GM12878 (cell line): Measurements from ENCODE around the gene NKX2-2. TPM values are rescaled to one million over a fixed set of nuclear protein-coding genes. Genes with fewer than 3 reads are reported as not detected.
A peak's percentile ranks its signal among the peaks of the same experiment; 100 is the strongest.

Experiments used
- ATF7 ChIP-seq: fragments of 450-650 bp; IDR thresholded peaks from 2 replicates; pipeline ENCODE4 v1.6.1; 2016; ENCODE audit warnings: low read depth, mild to moderate bottlenecking
- BCL11A ChIP-seq: IDR thresholded peaks from 2 replicates; pipeline ENCODE4 v1.6.1; 2011; ENCODE audit warnings: low read depth, low read length
- EED ChIP-seq: sonication (generic); IDR thresholded peaks from 2 replicates; pipeline ENCODE4 v1.6.1; 2016; ENCODE audit warnings: antibody characterized with exemption, low read depth
- GABPA ChIP-seq: IDR thresholded peaks from 2 replicates; pipeline ENCODE4 v1.6.1; 2014; ENCODE audit warnings: antibody characterized with exemption, low read depth, mild to moderate bottlenecking, inconsistent platforms
- IKZF2 ChIP-seq, 2 experiments: fragments of 450-650 bp; IDR thresholded peaks; 2 replicates each; pipeline ENCODE4 v1.6.1; 2017; ENCODE audit warnings: mild to moderate bottlenecking in 2 of 2, moderate library complexity in 2 of 2
- JUND ChIP-seq: IDR thresholded peaks from 2 replicates; pipeline ENCODE4 v1.6.1; 2012; ENCODE audit warnings: low read depth, mild to moderate bottlenecking, low read length, improper control_type of control experiment, moderate library complexity
- MTA2 ChIP-seq: fragments of 450-650 bp; IDR thresholded peaks from 2 replicates; pipeline ENCODE4 v1.6.1; 2016; ENCODE audit warnings: low read depth, mild to moderate bottlenecking, moderate library complexity
- NFXL1 ChIP-seq: fragments of 450-650 bp; IDR thresholded peaks from 2 replicates; pipeline ENCODE4 v1.6.1; 2017; ENCODE audit warnings: antibody characterized with exemption, mild to moderate bottlenecking, borderline replicate concordance
- NFYB ChIP-seq: IDR thresholded peaks from 2 replicates; pipeline ENCODE4 v1.6.1; 2011; ENCODE audit warnings: low read depth, mild to moderate bottlenecking, low read length, improper control_type of control experiment, moderate library complexity; ENCODE audit not compliant: insufficient read depth
- NR2C2 ChIP-seq: IDR thresholded peaks from 2 replicates; pipeline ENCODE4 v1.6.1; 2011; ENCODE audit warnings: borderline replicate concordance, low read depth; ENCODE audit not compliant: control insufficient read depth, insufficient read length
- RAD21 ChIP-seq: IDR thresholded peaks from 2 replicates; pipeline ENCODE4 v1.6.1; 2011; ENCODE audit warnings: mild to moderate bottlenecking, low read depth, low read length, moderate library complexity; ENCODE audit not compliant: insufficient read depth
- RFX5 ChIP-seq: IDR thresholded peaks from 2 replicates; pipeline ENCODE4 v1.6.1; 2011; ENCODE audit warnings: low read depth, low read length, improper control_type of control experiment
- SPI1 ChIP-seq: IDR thresholded peaks from 2 replicates; pipeline ENCODE4 v1.6.1; 2011; ENCODE audit warnings: low read depth, mild to moderate bottlenecking, low read length, moderate library complexity, borderline replicate concordance; ENCODE audit not compliant: insufficient read depth
- SRF ChIP-seq, 2 experiments: IDR thresholded peaks; 2 replicates each; pipeline ENCODE4 v1.6.1; 2011; ENCODE audit warnings: low read depth in 2 of 2, low read length in 2 of 2, mild to moderate bottlenecking in 1 of 2, moderate library complexity in 1 of 2
- TCF12 ChIP-seq: IDR thresholded peaks from 2 replicates; pipeline ENCODE4 v1.6.1; 2011; ENCODE audit warnings: low read depth, mild to moderate bottlenecking, low read length
- polyA plus RNA-seq, 11 experiments: library from polyadenylated mRNA; depleted of rRNA in 4 of 11; unstranded in 6 of 11; stranded (reverse) in 5 of 11; fragments of >200 nt; fragmentation: Nextera tagmentation in 4 of 11; fragmentation: Illumina TruSeq in 1 of 11; extraction: Ambion mirVana in 4 of 11; extraction: Trizol in 1 of 11; gene quantifications; 1 replicate in 1 of 11; 2 replicates in 10 of 11; pipeline versions ENCODE4 v1.2.1 to v1.2.3, GENCODE V29; 2011 to 2016; ENCODE audit warnings: inconsistent platforms in 2 of 11, missing spikeins in 2 of 11, low read depth in 1 of 11
- total RNA-seq, 4 experiments: library from RNA; depleted of rRNA in 3 of 4; stranded (reverse); fragments of >200 nt in 3 of 4; fragmentation: Illumina TruSeq in 1 of 4; extraction: Trizol in 1 of 4; gene quantifications; 2 replicates each; pipeline versions ENCODE4 v1.2.1 to v1.2.3, GENCODE V29; 2013 to 2021
- TF ChIP-seq, protein P1 (sequence below): fragments of 150-350 bp; IDR thresholded peaks from 2 replicates; pipeline ENCODE4 v1.6.1; 2016; ENCODE audit warnings: low read depth, low read length
- TF ChIP-seq, protein P2 (sequence below): fragments of 450-650 bp; IDR thresholded peaks from 2 replicates; pipeline ENCODE4 v1.6.1; 2016; ENCODE audit warnings: mild to moderate bottlenecking
- TF ChIP-seq, protein P3 (sequence below): IDR thresholded peaks from 2 replicates; pipeline ENCODE4 v1.6.1; 2011; ENCODE audit warnings: borderline replicate concordance, low read depth, mild to moderate bottlenecking, moderate library complexity, mixed read lengths, low read length; ENCODE audit not compliant: insufficient read depth; ENCODE audit errors: extremely low read length
- TF ChIP-seq, protein P4 (sequence below): fragments of 450-650 bp; IDR thresholded peaks from 2 replicates; pipeline ENCODE4 v1.6.1; 2017; ENCODE audit warnings: low read depth, mild to moderate bottlenecking, moderate library complexity
- TF ChIP-seq, protein P5 (sequence below): IDR thresholded peaks from 2 replicates; pipeline ENCODE4 v1.6.1; 2012; ENCODE audit warnings: mild to moderate bottlenecking, low read depth, low read length

The NKX2-2 gene
- total and polyA plus RNA-seq, 10 of the 15 experiments (the other 5 are each of a cell fraction or from before 2014, with no cell fraction given), result not detected

DNA sequence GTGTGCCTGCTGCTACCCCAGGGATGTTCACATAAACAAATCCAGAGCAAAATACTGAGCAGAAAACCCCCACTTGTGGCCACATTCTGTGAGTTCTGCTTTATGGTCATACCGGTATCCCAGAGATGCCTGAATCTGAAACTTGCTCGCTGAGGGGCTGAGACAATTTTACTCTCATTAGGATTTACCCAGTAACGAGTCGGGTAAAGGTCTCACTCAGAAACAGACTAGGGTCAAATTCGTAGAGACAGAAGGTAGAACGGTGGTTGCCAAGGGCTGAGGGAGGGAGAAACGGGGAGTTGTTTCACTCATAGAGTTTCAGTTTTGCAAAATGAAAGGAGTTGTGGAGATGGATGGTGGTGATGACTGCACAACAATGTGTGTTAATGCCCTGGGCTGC, 45.4 kb upstream of the NKX2-2 start (continued):
- TF ChIP-seq, protein P1, sequence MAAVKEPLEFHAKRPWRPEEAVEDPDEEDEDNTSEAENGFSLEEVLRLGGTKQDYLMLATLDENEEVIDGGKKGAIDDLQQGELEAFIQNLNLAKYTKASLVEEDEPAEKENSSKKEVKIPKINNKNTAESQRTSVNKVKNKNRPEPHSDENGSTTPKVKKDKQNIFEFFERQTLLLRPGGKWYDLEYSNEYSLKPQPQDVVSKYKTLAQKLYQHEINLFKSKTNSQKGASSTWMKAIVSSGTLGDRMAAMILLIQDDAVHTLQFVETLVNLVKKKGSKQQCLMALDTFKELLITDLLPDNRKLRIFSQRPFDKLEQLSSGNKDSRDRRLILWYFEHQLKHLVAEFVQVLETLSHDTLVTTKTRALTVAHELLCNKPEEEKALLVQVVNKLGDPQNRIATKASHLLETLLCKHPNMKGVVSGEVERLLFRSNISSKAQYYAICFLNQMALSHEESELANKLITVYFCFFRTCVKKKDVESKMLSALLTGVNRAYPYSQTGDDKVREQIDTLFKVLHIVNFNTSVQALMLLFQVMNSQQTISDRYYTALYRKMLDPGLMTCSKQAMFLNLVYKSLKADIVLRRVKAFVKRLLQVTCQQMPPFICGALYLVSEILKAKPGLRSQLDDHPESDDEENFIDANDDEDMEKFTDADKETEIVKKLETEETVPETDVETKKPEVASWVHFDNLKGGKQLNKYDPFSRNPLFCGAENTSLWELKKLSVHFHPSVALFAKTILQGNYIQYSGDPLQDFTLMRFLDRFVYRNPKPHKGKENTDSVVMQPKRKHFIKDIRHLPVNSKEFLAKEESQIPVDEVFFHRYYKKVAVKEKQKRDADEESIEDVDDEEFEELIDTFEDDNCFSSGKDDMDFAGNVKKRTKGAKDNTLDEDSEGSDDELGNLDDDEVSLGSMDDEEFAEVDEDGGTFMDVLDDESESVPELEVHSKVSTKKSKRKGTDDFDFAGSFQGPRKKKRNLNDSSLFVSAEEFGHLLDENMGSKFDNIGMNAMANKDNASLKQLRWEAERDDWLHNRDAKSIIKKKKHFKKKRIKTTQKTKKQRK, result no peak
- no peak for TF ChIP-seq NR2C2
- TF ChIP-seq RAD21, result no peak
- TF ChIP-seq TCF12, result no peak
- no peak for TF ChIP-seq RFX5
- no peak for TF ChIP-seq JUND
- TF ChIP-seq, protein P2, sequence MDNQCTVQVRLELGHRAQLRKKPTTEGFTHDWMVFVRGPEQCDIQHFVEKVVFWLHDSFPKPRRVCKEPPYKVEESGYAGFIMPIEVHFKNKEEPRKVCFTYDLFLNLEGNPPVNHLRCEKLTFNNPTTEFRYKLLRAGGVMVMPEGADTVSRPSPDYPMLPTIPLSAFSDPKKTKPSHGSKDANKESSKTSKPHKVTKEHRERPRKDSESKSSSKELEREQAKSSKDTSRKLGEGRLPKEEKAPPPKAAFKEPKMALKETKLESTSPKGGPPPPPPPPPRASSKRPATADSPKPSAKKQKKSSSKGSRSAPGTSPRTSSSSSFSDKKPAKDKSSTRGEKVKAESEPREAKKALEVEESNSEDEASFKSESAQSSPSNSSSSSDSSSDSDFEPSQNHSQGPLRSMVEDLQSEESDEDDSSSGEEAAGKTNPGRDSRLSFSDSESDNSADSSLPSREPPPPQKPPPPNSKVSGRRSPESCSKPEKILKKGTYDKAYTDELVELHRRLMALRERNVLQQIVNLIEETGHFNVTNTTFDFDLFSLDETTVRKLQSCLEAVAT, result no peak
- TF ChIP-seq, protein P3, sequence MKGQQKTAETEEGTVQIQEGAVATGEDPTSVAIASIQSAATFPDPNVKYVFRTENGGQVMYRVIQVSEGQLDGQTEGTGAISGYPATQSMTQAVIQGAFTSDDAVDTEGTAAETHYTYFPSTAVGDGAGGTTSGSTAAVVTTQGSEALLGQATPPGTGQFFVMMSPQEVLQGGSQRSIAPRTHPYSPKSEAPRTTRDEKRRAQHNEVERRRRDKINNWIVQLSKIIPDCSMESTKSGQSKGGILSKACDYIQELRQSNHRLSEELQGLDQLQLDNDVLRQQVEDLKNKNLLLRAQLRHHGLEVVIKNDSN, result no peak
- TF ChIP-seq SPI1, result peak; percentile 63; the same call in 1 of the 2 replicates
- no peak for TF ChIP-seq NFYB
- peak; percentile 54 to 77; a peak in 3 of 4 replicates for TF ChIP-seq IKZF2 (IDR thresholded peaks at IDR 0.05)
- TF ChIP-seq SRF (IDR thresholded peaks at IDR 0.05; ENCODE audit: low read depth in 2 of 2, low read length in 2 of 2), result no peak; a peak in 1 of 4 replicates
- TF ChIP-seq EED, result no peak
- peak; percentile 71; the same call in 1 of the 2 replicates for TF ChIP-seq MTA2
- TF ChIP-seq, protein P4, sequence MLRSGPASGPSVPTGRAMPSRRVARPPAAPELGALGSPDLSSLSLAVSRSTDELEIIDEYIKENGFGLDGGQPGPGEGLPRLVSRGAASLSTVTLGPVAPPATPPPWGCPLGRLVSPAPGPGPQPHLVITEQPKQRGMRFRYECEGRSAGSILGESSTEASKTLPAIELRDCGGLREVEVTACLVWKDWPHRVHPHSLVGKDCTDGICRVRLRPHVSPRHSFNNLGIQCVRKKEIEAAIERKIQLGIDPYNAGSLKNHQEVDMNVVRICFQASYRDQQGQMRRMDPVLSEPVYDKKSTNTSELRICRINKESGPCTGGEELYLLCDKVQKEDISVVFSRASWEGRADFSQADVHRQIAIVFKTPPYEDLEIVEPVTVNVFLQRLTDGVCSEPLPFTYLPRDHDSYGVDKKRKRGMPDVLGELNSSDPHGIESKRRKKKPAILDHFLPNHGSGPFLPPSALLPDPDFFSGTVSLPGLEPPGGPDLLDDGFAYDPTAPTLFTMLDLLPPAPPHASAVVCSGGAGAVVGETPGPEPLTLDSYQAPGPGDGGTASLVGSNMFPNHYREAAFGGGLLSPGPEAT, result peak; percentile 56; the same call in 1 of the 2 replicates
- no peak for TF ChIP-seq NFXL1
- TF ChIP-seq GABPA, result no peak
- TF ChIP-seq, protein P5, sequence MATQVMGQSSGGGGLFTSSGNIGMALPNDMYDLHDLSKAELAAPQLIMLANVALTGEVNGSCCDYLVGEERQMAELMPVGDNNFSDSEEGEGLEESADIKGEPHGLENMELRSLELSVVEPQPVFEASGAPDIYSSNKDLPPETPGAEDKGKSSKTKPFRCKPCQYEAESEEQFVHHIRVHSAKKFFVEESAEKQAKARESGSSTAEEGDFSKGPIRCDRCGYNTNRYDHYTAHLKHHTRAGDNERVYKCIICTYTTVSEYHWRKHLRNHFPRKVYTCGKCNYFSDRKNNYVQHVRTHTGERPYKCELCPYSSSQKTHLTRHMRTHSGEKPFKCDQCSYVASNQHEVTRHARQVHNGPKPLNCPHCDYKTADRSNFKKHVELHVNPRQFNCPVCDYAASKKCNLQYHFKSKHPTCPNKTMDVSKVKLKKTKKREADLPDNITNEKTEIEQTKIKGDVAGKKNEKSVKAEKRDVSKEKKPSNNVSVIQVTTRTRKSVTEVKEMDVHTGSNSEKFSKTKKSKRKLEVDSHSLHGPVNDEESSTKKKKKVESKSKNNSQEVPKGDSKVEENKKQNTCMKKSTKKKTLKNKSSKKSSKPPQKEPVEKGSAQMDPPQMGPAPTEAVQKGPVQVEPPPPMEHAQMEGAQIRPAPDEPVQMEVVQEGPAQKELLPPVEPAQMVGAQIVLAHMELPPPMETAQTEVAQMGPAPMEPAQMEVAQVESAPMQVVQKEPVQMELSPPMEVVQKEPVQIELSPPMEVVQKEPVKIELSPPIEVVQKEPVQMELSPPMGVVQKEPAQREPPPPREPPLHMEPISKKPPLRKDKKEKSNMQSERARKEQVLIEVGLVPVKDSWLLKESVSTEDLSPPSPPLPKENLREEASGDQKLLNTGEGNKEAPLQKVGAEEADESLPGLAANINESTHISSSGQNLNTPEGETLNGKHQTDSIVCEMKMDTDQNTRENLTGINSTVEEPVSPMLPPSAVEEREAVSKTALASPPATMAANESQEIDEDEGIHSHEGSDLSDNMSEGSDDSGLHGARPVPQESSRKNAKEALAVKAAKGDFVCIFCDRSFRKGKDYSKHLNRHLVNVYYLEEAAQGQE, result no peak
- TF ChIP-seq ATF7, result no peak
- TF ChIP-seq BCL11A, result 0 out of 2 replicates have a peak, but pooled peaks have one; percentile 17
